EL (cell line): ENCODE data around the gene PRDM10.
A peak's percentile ranks its signal among the peaks of the same experiment; 100 is the strongest.

Source experiments
- DNase-seq: peaks from one replicate; pipeline ENCODE4 v3.0.0-alpha.2; 2016

The PRDM10 gene

GRCh38 chr11:130003717-130004001, 1.0 kb upstream of the PRDM10 start:
- no peak for DNase-seq

GRCh38 chr11:130002846-130003716, 446 bp upstream of the PRDM10 start:
- DNase-seq, result peak; percentile 97

- peak; percentile 26 for DNase-seq
Observed at GRCh38 chr11:130001461-130002351, 929 bp downstream of the PRDM10 start.

GRCh38 chr11:130000552-130001176, 2.0 kb downstream of the PRDM10 start:
- DNase-seq, result no peak

GRCh38 chr11:129999407-129999806, 3.2 kb downstream of the PRDM10 start:
- DNase-seq, result no peak

- no peak for DNase-seq
Observed at GRCh38 chr11:129998905-129999304, 3.7 kb downstream of the PRDM10 start.

- DNase-seq, result no peak
Observed at GRCh38 chr11:129998107-129998506, 4.5 kb downstream of the PRDM10 start.

GRCh38 chr11:129997513-129997912, 5.1 kb downstream of the PRDM10 start:
- no peak for DNase-seq

GRCh38 chr11:129996113-129996870, 6.3 kb downstream of the PRDM10 start:
- no peak for DNase-seq

- DNase-seq, result no peak
Observed at GRCh38 chr11:129995163-129995562, 7.5 kb downstream of the PRDM10 start.

- peak; percentile 4 for DNase-seq
Observed at GRCh38 chr11:129992161-129992944, 10.3 kb downstream of the PRDM10 start.

GRCh38 chr11:129989149-129989813, 13.4 kb downstream of the PRDM10 start:
- DNase-seq, result no peak

- no peak for DNase-seq
Observed at GRCh38 chr11:129987950-129988349, 14.7 kb downstream of the PRDM10 start.

GRCh38 chr11:129985823-129986222, 16.8 kb downstream of the PRDM10 start:
- no peak for DNase-seq

GRCh38 chr11:129980086-129980485, 22.5 kb downstream of the PRDM10 start:
- no peak for DNase-seq

- no peak for DNase-seq
Observed at GRCh38 chr11:129979046-129979605, 23.5 kb downstream of the PRDM10 start.

GRCh38 chr11:129978447-129978846, 24.2 kb downstream of the PRDM10 start:
- no peak for DNase-seq

GRCh38 chr11:129976328-129976727, 26.3 kb downstream of the PRDM10 start:
- DNase-seq, result no peak

- DNase-seq, result no peak
Observed at GRCh38 chr11:129975543-129975942, 27.1 kb downstream of the PRDM10 start.

- DNase-seq, result no peak
Observed at GRCh38 chr11:129974672-129975071, 28.0 kb downstream of the PRDM10 start.

GRCh38 chr11:129974237-129974636, 28.4 kb downstream of the PRDM10 start:
- DNase-seq, result no peak
